Measurements from ENCODE around the gene ENTPD7.

GRCh38 chr10:99678921-99679320, 19.6 kb downstream of the ENTPD7 start:
- TF ChIP-seq CTCF (IDR thresholded peaks at IDR 0.05; ENCODE audit: low read depth, low read length) (no peak), POLR2A (IDR thresholded peaks at IDR 0.05; ENCODE audit: extremely low read depth, insufficient read length) (no peak)

Data from NB4 (cell line).